Measurements from ENCODE around the gene SNRNP25. TPM values are rescaled to one million over a fixed set of nuclear protein-coding genes. Genes with fewer than 3 reads are reported as not detected.

Gene SNRNP25
- total and polyA plus RNA-seq, 2 donors (not counting 3 experiments of a cell fraction or from before 2014, with no cell fraction given), result 41.8 to 49.6 TPM

DNA sequence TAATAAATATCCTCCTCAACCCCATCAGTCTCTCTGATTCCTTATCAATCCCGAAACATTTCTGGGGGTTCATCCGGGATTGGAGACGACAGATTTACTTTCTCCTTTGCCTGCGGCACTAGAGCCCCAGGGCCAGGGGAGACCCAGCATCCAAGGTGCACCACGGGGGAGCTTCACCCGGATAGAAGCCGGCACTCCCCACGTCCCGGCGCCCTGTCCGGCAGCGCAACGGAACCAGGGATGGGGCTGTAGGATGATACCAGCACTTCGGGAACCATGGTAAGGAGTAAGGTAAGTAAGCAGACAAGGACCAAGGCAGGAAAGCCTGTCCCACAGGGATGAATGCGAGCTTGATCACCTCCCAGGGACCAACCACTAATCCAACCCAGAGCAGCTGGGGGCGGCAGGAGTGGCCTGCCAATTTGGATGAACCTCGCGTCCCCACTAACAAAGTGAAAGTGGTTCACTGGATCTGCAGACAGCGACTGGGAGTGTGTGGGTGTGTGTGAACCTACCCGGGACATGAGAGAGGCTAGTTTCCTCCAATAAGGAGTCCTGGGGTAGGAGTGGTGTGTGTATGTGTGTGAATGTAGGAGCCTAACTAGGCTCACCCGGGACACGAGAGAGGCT is 12.1 kb upstream of the SNRNP25 start:
- Histone ChIP-seq H4K20me1 (replicated peaks; ENCODE audit: control insufficient read depth, extremely low read depth, insufficient read depth, low read length) (no peaks in the 10 kb centered on the region), H3K36me3 (ENCODE audit: control insufficient read depth in 2 of 2, extremely low read depth in 1 of 2, insufficient read depth in 2 of 2, low read length in 2 of 2) (peaks cover 3 to 4% of the 10 kb centered on the region in 2 experiments), H3K9me3 (replicated peaks; ENCODE audit: control insufficient read depth, insufficient read depth, low read length) (no peaks in the 10 kb centered on the region), H3K4me3 (replicated peaks in 1 of 3; ENCODE audit: insufficient read depth in 1 of 3, low read depth in 1 of 3, low read length in 3 of 3) (no peak overlapping the region), H2AFZ (ENCODE audit: low read depth, low read length) (no peak overlapping the region), H3K27me3 (ENCODE audit: control insufficient read depth in 2 of 2, insufficient read depth in 2 of 2, low read length in 2 of 2) (no peaks in the 10 kb centered on the region), H3K79me2 (ENCODE audit: control insufficient read depth, insufficient read depth, low read length) (no peaks in the 10 kb centered on the region), H3K9ac (replicated peaks; ENCODE audit: extremely low read depth, insufficient read depth, low read length) (no peak overlapping the region), H3K4me1 (ENCODE audit: control insufficient read depth, extremely low read depth, insufficient read depth, low read length) (no peaks in the 10 kb centered on the region), H3K9me1 (replicated peaks; ENCODE audit: control insufficient read depth, extremely low read depth, insufficient read depth, low read length) (no peaks in the 10 kb centered on the region), H3K27ac (ENCODE audit: insufficient read depth, low read depth, low read length) (no peak overlapping the region), H3K4me2 (ENCODE audit: insufficient read depth, low read length) (no peak overlapping the region)
- FAIRE-seq (no peak), DNase-seq (ENCODE audit: low read depth, low spot score) (no peak)
- dilution Hi-C loops (cut with MboI; ENCODE audit: extremely low pct_ligation_motif_present, low sequenced_read_pairs) (no loop called here), intact Hi-C loops (cut with micrococcal nuclease) (no loop called here)
- CTCF ChIA-PET, result interaction anchor here (1.3 kb wide), 1 partner anchor 12 kb away, joined by 3 read pairs; the partner anchor contains the start of gene POLR3K
- POLR2A ChIA-PET, result no interaction called here
- no TSS peak for BruUV-seq (replicated peaks)
- TF ChIP-seq POLR2A (IDR thresholded peaks at IDR 0.05; ENCODE audit: low read depth, low read length), result no peak
- no peak for TF ChIP-seq GATA2 (IDR thresholded peaks at IDR 0.05; ENCODE audit: insufficient read depth, insufficient read length, low read depth, low read length)
- TF ChIP-seq POLR2AphosphoS5 (IDR thresholded peaks at IDR 0.05; ENCODE audit: insufficient read depth, low read depth, low read length), result no peak
- no peak for TF ChIP-seq JUN (IDR thresholded peaks at IDR 0.05; ENCODE audit: borderline replicate concordance, insufficient read depth, insufficient read length, low read depth)
- TF ChIP-seq EZH2 (IDR thresholded peaks at IDR 0.05; ENCODE audit: borderline replicate concordance, low read depth, low read length, severe bottlenecking), result no peak
- no peak for TF ChIP-seq FOS (IDR thresholded peaks at IDR 0.05; ENCODE audit: borderline replicate concordance, insufficient read depth, low read length)
- TF ChIP-seq MYC (IDR thresholded peaks at IDR 0.05; ENCODE audit: low read depth, low read length), result no peak
- TF ChIP-seq, protein P1, sequence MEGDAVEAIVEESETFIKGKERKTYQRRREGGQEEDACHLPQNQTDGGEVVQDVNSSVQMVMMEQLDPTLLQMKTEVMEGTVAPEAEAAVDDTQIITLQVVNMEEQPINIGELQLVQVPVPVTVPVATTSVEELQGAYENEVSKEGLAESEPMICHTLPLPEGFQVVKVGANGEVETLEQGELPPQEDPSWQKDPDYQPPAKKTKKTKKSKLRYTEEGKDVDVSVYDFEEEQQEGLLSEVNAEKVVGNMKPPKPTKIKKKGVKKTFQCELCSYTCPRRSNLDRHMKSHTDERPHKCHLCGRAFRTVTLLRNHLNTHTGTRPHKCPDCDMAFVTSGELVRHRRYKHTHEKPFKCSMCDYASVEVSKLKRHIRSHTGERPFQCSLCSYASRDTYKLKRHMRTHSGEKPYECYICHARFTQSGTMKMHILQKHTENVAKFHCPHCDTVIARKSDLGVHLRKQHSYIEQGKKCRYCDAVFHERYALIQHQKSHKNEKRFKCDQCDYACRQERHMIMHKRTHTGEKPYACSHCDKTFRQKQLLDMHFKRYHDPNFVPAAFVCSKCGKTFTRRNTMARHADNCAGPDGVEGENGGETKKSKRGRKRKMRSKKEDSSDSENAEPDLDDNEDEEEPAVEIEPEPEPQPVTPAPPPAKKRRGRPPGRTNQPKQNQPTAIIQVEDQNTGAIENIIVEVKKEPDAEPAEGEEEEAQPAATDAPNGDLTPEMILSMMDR (IDR thresholded peaks at IDR 0.05; ENCODE audit: extremely low read depth in 1 of 2, insufficient read depth in 1 of 2, low read depth in 1 of 2, low read length in 2 of 2), result no peak
- TF ChIP-seq, protein P2, sequence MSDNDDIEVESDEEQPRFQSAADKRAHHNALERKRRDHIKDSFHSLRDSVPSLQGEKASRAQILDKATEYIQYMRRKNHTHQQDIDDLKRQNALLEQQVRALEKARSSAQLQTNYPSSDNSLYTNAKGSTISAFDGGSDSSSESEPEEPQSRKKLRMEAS (IDR thresholded peaks at IDR 0.05; ENCODE audit: insufficient read depth, insufficient read length), result no peak
